ENCODE measurements around the gene TMCC3.

The TMCC3 gene

GRCh38 chr12:94673496-94673895, 23.1 kb upstream of the TMCC3 start:
- no peak for DNase-seq (ENCODE audit: low read depth in 2 of 2)

DNA sequence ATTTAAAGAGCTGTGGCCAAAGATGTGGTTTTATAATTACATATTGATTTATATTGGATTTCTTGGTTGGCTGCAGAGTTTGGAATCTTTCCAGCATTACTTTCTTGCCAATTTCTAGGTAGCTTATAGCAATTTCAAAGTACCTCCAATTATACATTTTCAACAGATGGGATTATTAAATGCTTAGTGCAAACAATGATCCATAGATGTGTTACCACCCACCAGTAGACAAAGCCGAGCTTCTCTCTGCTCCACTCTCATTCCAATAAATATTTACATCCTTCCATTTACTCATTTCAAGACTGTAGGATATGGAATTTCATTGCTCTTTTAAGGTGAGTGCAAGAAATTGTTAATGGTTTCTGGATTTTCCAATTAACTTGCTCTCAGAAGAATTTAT, 21.6 kb upstream of the TMCC3 start:
- DNase-seq (ENCODE audit: low read depth in 2 of 2): no peak

DNA sequence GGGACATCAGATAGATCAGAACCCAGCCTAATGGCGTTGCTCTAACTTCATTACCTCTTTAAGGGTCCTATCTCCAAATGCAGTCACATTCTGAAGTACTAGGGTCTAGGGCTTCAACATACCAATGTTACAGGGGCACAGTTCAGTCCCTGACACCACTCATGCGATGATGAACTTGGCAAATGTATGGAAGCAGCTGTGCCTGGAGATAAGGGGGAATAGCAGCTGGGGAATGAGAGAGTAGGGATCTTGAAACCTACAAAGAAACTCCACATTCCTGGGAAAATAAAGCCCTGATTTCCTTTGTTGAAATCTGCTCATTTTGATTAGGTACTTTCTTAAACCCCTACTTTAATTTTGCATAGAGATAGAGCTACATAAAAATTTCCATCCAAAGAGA, 20.5 kb upstream of the TMCC3 start:
- DNase-seq (ENCODE audit: low read depth in 2 of 2): no peak

DNA sequence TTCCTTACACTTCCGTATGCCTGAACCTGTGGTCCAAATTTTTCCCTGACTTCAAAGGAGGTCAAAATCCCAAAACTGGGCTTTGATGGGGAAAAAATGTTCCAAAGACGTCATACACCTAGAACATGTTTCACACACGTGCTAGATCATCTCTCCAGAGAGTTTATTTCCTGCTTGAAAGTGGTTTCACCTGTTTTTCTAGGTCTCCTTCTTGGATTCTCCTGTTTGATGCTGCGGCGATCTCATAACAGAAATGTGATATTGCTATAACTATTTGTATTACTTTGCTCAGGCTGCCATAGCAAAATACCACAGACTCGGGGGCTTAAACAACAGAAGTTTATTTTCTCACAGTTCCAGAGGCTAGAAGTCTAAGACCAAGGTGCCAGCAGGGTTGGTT, 19.7 kb upstream of the TMCC3 start:
- no peak for DNase-seq (ENCODE audit: low read depth in 2 of 2)

- no peak for DNase-seq (ENCODE audit: low read depth in 2 of 2)
Measured at GRCh38 chr12:94667031-94667540, 16.7 kb upstream of the TMCC3 start.

DNA sequence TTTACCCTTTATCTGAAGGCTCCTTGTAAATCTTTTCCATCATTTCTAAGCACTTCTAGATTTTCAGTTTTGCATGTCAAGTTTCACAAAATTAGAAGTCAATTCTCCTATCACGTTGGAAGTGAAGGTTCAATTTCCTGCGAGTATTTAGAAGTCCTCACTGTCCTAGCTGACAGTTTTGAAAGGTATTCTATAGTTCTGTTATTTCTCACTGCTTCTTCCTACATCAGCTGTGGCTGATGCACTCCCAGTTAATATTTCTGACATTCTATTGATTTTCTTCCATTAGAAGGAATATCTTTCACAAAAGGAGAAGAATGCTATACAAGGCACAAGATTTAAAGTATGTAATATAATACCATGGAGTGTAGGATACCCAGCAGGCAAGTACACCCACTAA, 15.8 kb upstream of the TMCC3 start:
- no peak for DNase-seq (ENCODE audit: low read depth in 2 of 2)

DNA sequence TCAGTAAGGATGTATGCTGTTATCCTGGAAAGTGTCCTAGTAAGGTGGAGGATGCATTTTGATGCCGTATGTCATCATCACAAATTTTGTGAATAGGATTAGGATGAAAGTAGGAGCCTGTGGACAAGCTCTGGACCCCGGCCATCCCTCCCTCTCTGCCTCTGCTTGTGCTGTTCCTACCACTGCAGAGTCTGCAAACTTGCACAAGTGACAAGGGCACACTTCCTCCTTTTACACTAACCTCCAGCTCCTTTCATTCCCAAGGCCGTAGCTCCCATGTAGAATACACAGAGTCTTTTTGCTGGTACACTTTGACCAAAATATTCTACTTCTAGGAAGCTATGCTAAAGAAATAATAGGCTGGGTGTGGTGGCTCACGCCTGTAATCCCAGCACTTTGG, 13.3 kb upstream of the TMCC3 start:
- DNase-seq (ENCODE audit: low read depth in 2 of 2): no peak

- DNase-seq (ENCODE audit: low read depth in 2 of 2): no peak
Measured at GRCh38 chr12:94663071-94663470, 12.7 kb upstream of the TMCC3 start.

GRCh38 chr12:94660436-94660835, 10.1 kb upstream of the TMCC3 start:
- no peak for DNase-seq (ENCODE audit: low read depth in 2 of 2)

DNA sequence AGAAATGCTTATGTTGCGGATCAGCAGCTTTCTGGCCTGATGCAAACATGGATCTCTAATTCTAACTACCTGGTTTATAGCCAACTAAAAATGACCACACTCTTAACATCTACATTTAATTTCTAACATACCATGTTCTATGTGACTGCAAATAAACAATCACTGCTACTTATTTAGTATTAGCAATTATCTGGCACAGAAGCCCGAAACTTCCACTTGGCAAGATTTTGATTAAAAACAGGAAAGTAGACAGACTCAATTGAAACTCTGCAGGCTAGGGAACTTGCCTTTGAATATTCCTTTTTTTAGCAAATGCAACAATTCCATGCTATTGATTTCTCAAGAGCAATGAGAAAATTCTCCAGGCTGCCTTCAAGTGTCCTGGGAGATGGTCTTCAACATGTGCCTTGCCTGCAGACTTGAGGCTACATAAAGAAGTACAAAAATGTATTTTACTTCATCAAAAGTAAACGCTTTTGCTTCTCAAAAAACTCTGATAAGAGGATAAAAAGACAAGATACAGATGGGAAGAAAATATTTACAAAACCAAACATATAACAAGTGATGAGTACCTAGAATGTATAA, 9.1 kb upstream of the TMCC3 start:
- DNase-seq (ENCODE audit: low read depth in 2 of 2): no peak

DNA sequence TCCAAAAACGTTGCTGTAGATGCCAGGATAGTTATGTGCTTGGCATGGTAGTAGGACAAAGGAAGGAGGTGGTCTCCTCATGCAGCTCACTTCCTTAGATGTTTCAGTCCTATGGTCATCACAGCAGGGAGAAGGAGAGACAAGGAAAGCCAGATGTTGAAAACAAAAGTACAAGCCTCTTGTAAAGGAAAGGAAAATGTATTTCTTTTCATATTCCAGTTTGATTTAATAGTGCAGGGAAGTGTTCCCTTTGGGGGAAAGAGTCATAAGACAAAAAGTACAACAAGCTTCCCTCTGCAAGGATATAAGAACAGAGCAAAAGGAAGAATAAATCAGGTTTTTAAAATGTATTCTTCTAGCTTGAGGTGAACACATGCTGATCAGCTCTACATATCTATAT, 8.6 kb upstream of the TMCC3 start:
- DNase-seq (ENCODE audit: low read depth in 2 of 2): no peak

DNA sequence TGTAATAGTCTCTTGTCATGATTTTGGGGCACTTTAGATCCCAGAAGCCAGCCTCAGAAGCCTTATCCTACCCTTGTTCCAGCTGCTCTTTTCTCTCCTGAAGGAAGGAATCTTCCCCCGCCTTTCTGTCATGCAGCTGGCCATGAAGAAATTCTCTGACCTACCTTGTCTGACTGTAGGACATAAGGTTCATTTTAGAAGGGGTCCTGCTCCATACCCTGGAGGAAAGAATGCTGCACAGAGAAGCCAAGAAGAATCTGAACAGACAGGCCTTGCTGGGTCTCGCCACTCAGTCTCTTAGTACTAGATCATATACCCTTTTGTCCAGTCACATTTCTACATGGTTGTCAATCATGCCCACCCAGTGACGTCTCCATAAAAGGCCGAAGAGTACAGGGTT, 6.2 kb upstream of the TMCC3 start:
- DNase-seq (ENCODE audit: low read depth in 2 of 2): no peak

GRCh38 chr12:94649349-94650142, 811 bp downstream of the TMCC3 start:
- no peak for DNase-seq (ENCODE audit: low read depth in 2 of 2)

- no peak for DNase-seq (ENCODE audit: low read depth in 2 of 2)
Measured at GRCh38 chr12:94648578-94648977, 1.8 kb downstream of the TMCC3 start.

GRCh38 chr12:94644141-94644979, 6.0 kb downstream of the TMCC3 start:
- DNase-seq (ENCODE audit: low read depth in 2 of 2): no peak

DNA sequence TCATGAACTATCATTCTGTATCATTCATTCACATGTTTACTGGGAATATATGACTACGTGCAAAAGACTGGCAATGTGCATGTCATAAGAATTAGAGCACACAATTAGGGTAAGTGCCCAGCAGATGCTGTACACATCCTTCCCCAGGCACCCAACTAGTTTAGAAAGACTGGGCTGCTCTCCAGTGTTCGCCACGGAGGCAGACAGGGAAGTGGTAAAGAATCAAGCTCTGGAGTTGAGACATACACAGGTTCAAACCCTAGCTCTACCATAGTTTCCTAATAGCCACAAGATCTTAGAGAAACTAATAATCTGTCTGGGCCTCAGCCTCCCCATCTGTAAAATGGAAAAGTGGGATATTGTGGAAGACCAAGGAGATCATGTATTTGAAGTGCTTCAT, 6.8 kb downstream of the TMCC3 start:
- no peak for DNase-seq (ENCODE audit: low read depth in 2 of 2)

DNA sequence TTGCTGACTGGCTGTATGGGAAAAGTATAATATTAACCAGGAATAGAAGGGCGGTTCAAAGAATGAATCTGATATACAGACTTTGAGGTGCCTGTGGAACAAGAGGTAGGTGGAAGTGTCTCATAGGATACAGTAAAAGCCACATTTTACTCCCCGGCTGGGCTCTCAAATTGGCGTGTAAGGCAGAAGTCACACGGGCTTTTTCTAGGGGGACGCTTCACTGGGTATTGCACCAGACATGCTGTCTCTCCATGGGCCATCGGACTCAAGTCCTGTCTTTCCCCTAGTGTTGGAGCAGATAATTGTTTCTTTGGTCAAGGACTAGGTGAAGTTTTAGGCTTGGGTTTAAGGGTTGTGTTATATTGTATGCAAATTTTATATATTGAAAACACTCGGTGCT, 9.1 kb downstream of the TMCC3 start:
- DNase-seq (ENCODE audit: low read depth in 2 of 2): no peak

DNA sequence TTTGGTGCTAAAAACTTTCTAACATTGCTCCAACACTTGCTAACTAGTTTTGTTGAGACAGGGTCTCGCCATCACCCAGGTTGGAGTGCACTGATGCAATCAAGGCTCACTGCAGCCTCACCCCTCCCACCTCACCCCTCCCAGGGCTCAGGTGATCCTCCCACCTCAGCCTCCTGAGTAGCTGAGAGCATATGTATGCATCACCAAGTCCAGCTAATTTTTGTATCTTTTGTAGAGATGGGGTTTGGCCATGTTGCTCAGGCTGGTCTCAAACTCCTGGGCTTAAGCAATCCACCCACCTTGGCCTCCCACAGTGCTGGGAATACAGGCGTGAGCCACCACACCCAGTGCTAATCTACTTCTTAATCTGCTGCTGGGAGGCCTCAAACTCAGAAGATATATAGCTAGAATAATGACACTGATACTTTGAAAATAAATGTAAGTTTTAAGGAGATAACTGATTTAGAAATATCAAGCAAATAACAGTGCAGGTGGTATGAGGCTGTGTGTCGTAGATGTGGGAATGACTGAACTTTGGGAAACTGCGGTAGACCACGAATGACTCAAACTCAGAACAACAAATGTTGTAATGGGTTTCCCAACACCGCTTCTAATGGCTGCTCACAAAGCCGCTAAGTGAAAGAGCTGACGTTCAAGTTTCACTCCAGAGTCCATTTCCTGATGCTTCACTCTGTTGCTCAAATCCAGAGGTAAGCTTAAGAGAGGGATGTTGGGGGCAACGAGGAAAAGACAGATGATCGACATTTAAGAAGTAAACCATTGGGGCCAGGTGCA, 10.0 kb downstream of the TMCC3 start:
- DNase-seq (ENCODE audit: low read depth in 2 of 2): peak in 1 of 2 experiments; percentile 39

GRCh38 chr12:94638521-94638920, 11.8 kb downstream of the TMCC3 start:
- DNase-seq (ENCODE audit: low read depth in 2 of 2): no peak

DNA sequence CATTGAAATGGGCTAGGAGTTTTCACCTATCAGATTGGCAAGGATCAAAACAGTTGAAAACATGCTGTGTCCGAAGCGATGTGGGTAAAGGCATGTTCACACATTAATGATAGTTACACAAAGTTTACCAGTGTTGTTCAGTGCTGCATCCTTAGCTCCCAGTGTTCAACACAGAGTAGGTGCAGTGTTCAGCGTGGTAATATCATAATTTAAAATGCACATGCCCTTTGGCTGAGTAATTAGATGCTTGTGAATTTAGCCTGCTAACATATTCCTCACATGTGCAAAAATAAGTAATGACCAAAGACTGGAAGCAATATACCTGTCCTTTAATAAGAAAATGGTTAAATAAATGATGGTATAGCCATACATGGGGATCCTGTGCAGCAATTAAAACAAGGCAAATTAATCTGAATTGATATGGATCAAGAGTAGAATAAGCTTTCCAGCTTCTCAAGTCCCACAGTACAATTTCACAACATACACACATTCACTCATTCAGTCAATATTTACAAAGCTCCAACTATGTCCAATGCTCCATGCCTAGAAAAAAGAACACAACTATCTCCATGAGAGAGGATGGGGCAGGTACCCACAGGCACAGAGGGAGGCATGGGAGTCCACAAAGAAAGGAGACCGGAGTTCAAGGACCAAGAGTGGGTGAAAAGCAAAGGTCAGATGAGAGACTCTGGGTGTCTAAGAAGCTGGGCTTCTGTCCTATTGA, 12.8 kb downstream of the TMCC3 start:
- no peak for DNase-seq (ENCODE audit: low read depth in 2 of 2)

DNA sequence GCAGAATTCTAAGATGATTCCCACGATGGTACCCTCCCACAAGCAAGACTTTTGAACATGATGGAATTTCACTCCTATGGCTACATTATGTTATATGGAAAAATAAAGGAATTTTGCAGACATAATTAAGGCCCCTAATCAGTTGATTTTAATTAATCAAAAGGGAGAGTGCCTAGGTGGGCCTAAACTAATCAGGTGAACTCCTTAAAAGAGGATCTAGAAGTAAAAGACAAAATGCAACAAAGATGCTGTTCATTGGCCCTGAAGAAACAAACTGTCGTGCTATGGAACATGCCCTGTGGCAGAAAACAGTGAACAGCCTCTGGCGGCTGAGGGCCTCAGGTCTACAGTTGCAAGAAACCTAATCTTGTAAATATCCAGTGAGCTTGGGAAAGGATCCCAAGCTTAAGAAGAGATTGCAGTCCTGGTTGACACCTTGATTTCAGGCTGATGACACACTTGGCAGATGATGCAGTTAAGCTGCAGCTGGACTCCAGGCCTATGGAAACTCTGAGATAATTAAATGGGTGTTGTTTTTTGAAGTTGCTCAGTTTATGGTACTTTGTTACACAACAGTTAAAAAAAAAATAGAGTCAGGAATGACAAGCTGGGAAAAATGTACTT, 13.8 kb downstream of the TMCC3 start:
- no peak for DNase-seq (ENCODE audit: low read depth in 2 of 2)

Data from stimulated activated CD4-positive, alpha-beta T cell treated with anti-CD3 and anti-CD28 coated beads, Interleukin-12 subunit alpha, Interleukin-12 subunit beta, amount 100 ng/mL, for 24 hours (primary cell).